Activated CD4-positive, alpha-beta T cell treated with anti-CD3 and anti-CD28 coated beads, Interleukin-2, Interleukin-6, amounts not matched to agents 100 ng/mL and 50 ng/mL, durations not matched to agents 16 hours and 8 hours (primary cell): ENCODE data around the gene SACS.
"Not testable (repeated sequence)": the region's sequence is repeated elsewhere in the genome, so short reads cannot be mapped to it uniquely, and the experiment has no call there.

Experiments used
- DNase-seq: peaks from one replicate; pipeline ENCODE4 v3.0.0-alpha.2; 2020

SACS gene

GRCh38 chr13:23455401-23456185 lies 22.1 kb upstream of the SACS start:
- DNase-seq = no peak

- no peak for DNase-seq
These were observed 19.6 kb upstream of the SACS start for GRCh38 chr13:23453132-23453531.

DNA sequence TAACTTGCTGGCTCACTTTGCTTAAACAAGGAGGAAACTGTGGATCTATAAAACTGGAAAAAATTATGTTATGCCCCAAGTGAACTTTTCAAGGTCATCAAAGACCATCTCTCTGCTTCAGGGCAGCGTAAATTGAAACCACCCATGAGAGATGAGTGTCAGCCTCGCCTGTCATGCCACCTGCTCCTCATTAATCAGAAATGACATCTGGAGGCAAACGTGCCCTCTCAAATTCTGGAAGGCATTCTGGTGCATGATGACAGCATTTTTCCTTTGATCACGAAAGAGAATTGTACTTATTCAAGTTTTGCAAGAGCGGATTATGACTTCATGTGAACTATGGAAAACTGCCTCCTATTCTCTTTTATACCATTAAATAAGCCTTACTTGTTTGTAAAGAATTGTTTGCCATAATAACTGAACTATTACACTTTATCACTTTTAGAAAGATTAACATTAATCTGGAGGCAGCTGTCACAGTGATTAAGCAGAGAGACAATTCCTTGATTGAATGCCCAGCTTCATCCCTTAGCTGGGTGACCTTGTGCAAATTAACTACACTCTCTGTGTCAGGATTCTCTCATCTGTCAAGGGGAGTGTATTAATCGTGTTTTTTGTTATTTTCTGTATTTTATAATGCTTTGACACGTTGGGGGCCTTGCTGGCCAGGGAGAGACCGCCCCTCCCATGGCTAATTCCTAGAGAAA lies 17.0 kb upstream of the SACS start:
- DNase-seq = no peak

DNA sequence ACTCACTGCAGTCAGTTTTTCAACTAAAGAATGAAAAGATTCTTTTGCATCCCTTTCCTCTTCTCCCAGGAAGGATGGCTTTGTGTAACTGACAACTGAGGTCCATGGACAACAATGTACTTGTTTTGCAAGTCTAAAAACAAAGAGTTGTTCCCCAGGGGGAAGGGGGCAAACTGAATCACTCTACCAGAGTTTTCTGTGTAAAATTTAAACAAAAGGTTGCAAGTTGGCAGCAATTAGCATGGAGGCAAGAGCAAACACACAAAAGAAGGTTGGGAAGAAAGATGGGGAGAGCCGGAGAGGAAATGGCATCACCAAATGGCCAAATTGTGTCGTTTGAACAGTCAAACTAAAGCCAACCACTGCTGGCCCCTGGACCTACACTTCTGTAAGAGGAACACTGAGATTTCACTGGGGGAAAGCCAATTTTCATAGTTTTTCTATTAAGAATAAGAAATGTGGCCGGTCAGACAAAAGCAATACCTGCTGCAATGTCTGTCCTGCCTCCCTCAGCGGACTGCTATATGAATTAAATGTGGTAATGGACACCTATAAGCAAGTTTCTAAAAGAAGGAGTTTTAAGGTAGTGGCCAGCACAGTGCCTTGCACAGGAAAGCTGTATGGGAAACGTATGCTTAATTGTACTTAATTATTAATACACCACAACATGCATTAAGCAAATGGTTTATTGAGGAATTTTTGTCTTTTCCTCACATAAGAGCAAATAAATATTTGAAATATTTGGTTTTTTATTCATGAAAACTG lies 16.1 kb upstream of the SACS start:
- no peak for DNase-seq

GRCh38 chr13:23447927-23448326 lies 14.4 kb upstream of the SACS start:
- DNase-seq = no peak

DNA sequence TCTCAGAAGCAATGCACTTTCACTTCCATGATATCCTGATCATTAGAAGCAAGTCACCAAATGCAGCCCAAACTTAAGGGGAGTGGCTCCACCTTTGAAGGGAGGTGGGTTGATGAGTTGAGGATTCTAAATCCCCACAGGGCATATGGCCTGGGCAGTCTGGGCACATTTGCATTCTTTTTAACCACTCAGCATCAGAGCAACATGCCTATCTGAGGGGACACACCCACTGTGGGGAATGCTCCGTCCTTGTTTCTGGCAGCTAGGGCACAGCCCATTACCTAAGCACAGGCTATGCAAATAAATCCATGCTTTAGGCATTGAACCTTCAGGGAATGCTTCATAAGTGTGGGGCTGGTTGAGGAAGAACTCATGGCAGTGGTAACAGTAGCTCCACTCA lies 12.3 kb upstream of the SACS start:
- no peak for DNase-seq

- no peak for DNase-seq
These were observed 10.4 kb upstream of the SACS start for GRCh38 chr13:23443878-23444277.

GRCh38 chr13:23443110-23443509 lies 9.6 kb upstream of the SACS start:
- no peak for DNase-seq

GRCh38 chr13:23440821-23441618 lies 7.5 kb upstream of the SACS start:
- DNase-seq = no peak

- DNase-seq = not testable (repeated sequence)
These were observed 6.8 kb upstream of the SACS start for GRCh38 chr13:23440324-23440723.

- DNase-seq = no peak
These were observed 4.4 kb upstream of the SACS start for GRCh38 chr13:23437916-23438315.

DNA sequence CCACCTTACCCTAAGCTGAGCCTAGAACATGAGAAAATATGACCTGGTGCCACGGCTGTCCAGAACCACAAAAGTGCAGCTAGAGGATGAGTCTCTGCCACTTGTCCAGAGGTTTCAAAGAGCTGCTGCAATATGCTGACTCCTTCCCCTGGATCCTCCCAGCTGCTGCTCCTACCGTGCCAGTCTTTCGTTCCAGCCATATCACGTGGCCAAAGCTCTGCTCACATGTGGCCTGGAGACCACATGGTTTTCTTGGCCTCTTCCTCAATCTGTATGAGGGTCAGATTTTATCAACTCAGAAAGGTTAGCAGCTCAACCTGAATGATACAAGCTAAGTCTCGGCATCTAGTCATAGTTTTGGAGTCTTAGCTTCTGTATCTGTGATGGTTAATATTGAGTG lies 3.2 kb upstream of the SACS start:
- DNase-seq = no peak

DNA sequence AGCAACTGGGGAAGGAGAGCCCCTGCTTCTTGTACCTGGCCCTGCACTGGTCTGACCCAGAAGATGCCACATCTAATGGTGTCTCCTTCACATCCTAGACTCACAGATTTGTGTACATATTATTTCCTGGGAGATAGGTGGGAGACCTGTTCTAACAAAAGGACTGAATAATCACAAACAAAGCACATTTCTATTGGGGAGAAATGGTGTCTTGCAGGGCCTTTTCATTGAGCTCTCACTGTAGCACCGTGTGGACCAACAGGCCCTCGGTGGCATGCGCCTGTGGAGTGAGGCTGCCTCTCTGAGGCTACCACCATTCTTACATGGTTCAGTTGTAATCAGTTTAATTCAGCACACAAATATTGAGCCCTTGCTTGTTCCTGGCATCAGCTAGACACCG lies 989 bp upstream of the SACS start:
- no peak for DNase-seq

DNA sequence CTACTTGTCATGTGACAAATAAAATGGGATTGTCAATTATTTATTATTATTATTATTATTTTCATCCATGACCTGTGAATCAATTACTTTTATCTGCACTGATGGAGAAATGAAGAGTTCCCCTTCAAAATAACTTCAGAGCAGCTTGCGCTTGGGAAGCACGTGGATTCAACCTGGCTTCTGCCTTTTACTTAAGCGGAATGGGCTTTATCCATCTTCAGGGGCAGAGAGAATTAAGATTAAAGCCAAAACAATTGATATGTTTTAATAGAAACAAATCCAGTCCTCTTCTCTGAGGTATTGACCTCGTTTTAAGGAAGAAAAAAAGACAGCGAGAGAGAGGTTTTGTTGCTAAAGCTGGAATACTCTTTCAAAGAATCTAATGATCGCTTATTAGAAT lies 876 bp downstream of the SACS start:
- no peak for DNase-seq

- DNase-seq = no peak
These were observed 2.8 kb downstream of the SACS start for GRCh38 chr13:23430664-23431063.

DNA sequence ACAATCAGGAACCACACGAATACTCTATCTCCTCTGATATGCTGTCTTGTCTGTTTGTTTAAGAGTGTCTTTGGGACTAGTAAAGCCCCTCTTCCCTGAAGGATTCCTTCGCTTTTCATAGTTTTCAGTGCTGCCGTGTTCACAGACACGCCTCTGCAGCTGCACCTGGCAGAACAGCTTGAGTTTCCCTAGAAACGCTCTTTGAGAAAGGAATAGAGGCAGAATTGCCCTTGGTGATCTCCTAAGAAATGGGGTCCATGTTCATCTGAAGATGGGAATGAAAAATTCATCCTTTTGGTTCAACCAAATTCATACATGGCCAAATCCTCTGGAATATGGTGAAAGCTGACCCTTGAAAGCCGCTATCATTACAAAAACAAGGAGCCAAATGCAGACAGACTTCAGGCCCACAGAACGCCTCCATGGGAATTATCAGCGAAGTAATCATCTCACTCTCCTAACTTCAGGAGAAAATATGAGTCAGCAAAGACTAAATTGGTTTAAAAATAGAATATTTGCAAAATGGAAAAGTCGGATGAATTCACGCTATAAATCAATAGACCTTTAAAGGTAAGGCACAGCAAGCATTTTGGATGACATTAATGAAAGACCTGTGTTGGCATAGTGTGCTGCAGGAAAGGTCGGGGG lies 5.5 kb downstream of the SACS start:
- no peak for DNase-seq

DNA sequence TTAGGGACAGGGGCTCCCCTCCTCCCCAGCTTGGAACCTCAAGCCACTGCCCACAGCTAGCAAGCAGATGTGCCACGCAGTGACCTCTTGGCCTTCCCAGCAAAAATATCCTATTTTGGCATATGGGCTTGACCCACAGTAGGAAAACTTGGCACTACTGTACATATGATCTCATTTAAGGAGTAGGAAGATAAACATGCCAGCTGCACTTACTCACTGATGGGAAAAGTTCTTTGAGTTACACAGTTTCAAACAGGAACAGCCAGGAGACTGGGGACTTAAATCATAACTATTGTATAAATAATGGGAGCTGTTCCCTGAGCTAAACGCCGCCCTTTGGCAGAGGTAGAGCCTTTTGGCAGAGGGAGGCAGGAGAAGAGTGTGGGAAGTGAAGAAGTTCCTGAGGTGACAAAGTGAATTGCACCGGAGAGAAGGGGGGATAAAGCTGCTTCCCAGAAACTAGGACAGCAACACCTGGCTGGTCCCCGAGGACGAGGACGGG lies 6.1 kb downstream of the SACS start:
- no peak for DNase-seq

DNA sequence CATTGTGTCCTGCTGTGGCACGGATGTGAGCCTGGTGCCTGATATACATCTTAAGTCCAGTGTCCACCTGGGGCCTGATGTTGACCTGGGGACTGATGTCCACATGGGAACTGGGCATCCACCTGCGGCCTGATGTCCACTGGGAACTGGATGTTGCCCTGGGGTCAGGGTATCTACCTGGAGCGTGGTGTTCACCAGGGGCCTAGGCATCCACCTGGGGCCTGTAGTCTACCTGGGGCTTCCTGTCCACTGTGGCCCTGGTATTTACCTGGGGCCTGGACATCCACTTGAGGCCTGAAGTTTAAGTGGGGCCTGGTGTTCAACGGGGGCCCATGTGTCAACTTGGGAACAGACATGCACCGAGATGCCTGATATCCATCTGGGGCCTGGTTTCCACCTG lies 11.9 kb downstream of the SACS start:
- DNase-seq = no peak

DNA sequence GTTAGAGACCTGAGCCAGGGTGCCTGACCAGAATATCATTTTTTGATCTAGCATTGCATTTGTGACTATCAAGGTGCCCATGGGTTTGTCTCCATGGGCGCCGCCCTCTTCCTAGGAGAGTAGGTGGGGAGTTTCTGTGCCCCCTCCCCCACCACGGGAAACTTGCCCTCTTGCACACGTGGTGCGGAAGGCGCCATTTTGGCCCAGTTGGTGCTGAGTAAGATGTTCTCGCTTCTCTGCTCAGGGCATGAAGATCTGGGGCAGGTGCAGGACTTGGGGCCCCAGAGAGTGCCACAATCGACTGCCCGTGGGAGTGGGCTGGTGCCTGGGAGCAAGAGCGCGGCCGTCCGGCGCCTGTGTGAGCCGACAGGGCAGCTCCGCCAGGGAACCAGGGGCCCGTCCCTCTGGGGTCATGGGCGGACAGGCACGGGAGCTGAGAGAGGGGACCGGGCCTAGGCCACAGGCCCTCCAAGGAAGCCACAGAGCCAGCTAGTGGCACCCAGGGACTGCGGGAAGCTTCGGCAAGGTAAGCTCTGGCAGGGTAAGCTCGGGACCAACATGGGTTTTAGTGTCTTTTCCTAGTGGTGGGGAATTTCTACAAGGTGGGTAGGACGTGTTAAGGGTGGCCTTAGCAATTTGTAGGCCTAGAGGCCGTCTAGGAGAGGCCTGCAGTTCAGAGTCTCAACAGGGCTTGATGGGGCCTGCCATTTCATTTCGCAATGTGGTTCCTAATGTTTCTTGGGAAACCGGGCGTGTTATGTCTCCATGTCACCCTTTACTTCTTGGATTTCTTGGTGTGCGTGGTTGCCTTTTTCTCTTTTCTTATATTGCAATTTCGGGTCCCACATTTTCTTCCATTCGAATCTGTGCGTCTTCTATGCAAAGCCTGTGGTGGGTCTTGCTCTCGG lies 14.5 kb downstream of the SACS start:
- DNase-seq = no peak

GRCh38 chr13:23414682-23415081 lies 18.8 kb downstream of the SACS start:
- DNase-seq = no peak

DNA sequence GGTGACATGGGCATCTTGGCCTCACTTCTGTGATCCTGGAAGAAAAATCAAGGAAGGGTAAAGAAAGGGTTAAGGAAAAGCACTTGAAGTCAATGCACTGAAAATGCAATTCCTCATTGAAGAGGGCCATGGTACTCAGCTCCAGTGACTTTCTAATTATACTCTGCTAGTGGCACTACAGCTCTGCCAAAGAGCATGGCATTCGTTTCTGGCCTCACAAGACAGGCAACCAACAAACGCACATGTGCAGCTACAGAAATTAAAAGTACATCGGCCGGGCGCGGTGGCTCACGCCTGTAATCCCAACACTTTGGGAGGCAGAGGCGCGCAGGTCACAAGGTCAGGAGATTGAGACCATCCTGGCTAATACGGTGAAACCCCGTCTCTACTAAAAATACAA lies 21.8 kb downstream of the SACS start:
- no peak for DNase-seq
